GM12891 (cell line): ENCODE results near the gene SLC13A5.
"Not testable (repeated sequence)": the region's sequence is repeated elsewhere in the genome, so short reads cannot be mapped to it uniquely, and the experiment has no call there.

Source experiments
- DNase-seq: peaks from one replicate; pipeline ENCODE4 v3.0.0; 2011; ENCODE audit warnings: low spot score; ENCODE audit not compliant: insufficient read length
- FAIRE-seq: peaks from 2 replicates; lab custom pipeline; 2011; peaks lifted over from hg19 to GRCh38; lab: Jason Lieb, UNC
- PAX5 ChIP-seq: IDR thresholded peaks from 2 replicates; pipeline ENCODE4 v1.6.1; 2011; ENCODE audit warnings: low read length, moderate library complexity, mild to moderate bottlenecking; ENCODE audit not compliant: insufficient read depth, severe bottlenecking
- POLR2A ChIP-seq: IDR thresholded peaks from 2 replicates; pipeline ENCODE4 v1.6.1; 2011; ENCODE audit warnings: low read depth, low read length, control low read depth
- POLR2AphosphoS5 ChIP-seq: IDR thresholded peaks from 2 replicates; pipeline ENCODE4 v1.6.1; 2011; ENCODE audit warnings: low read depth, low read length, control low read depth
- POU2F2 ChIP-seq: IDR thresholded peaks from 2 replicates; pipeline ENCODE4 v1.6.1; 2011; ENCODE audit warnings: low read depth, mild to moderate bottlenecking, control low read depth, low read length, moderate library complexity
- SPI1 ChIP-seq: IDR thresholded peaks from 2 replicates; pipeline ENCODE4 v1.6.1; 2011; ENCODE audit warnings: low read depth, low read length, control low read depth
- TAF1 ChIP-seq: IDR thresholded peaks from 2 replicates; pipeline ENCODE4 v1.6.1; 2011; ENCODE audit warnings: low read depth, low read length, control low read depth

SLC13A5 gene

GRCh38 chr17:6752068-6752909 lies 39.1 kb upstream of the SLC13A5 start:
- FAIRE-seq, result peak; percentile 75

GRCh38 chr17:6749519-6749918 lies 36.4 kb upstream of the SLC13A5 start:
- TF ChIP-seq POU2F2 (no peak), SPI1 (no peak), PAX5 (no peak)
- DNase-seq (no peak), FAIRE-seq (no peak)

More at GRCh38 chr17:6752068-6752909, 39.1 kb upstream of the SLC13A5 start:
- DNase-seq, result no peak
- no peak for TF ChIP-seq SPI1
- TF ChIP-seq POLR2AphosphoS5, result no peak
- no peak for TF ChIP-seq POLR2A
- no peak for TF ChIP-seq PAX5

- TF ChIP-seq POLR2A (no peak), POU2F2 (no peak), PAX5 (no peak), SPI1 (no peak), POLR2AphosphoS5 (no peak), TAF1 (no peak)
- DNase-seq, result no peak
- FAIRE-seq, result no peak
Observed at GRCh38 chr17:6748617-6749016, 35.4 kb upstream of the SLC13A5 start.

- not testable (repeated sequence) for FAIRE-seq, DNase-seq
Observed at GRCh38 chr17:6746665-6747064, 33.5 kb upstream of the SLC13A5 start.

DNA sequence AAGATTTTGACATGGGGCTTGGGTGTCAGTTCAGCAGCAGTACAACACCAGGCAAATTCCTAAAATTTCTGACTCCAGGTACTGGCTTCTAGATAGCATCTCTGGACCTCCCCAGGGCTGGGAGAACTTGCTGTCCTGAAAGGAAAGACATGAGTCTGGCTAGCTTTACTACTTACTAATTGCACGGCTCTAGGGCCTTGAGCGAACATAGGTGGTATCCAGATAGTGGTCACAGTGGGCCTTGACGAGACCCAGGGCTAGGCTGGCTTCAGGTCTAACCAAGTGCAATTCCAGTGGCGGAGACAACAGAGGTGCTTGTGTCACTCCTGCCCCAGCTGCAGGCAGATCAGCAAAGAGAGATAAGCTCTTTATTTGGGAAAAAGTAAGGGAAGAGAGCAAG lies 16.4 kb upstream of the SLC13A5 start:
- no peak for DNase-seq
- no peak for TF ChIP-seq POU2F2
- TF ChIP-seq POLR2AphosphoS5, result no peak
- TF ChIP-seq POLR2A, result no peak
- no peak for TF ChIP-seq PAX5
- no peak for FAIRE-seq

DNA sequence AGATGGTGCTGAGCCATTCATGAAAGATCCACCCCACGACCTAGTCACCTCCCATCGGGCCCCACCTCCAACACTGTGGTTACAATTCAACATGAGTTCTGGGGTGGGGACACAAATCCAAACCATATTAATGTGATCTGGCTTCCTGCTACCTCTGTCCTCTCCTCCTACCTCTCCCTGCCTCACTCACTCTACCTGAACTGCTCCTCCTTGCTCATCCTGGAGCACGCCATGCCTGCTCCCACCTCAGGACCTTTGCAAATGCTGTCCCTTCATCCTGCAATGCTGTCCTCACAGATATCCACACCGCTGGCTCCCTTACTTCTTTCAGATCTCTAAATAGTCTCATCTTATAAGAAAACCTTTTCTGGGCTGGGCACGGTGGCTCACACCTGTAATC lies 10.8 kb upstream of the SLC13A5 start:
- FAIRE-seq (no peak), DNase-seq (no peak)
- TF ChIP-seq POLR2A (no peak), POLR2AphosphoS5 (no peak), TAF1 (no peak), SPI1 (no peak), PAX5 (no peak), POU2F2 (no peak)

DNA sequence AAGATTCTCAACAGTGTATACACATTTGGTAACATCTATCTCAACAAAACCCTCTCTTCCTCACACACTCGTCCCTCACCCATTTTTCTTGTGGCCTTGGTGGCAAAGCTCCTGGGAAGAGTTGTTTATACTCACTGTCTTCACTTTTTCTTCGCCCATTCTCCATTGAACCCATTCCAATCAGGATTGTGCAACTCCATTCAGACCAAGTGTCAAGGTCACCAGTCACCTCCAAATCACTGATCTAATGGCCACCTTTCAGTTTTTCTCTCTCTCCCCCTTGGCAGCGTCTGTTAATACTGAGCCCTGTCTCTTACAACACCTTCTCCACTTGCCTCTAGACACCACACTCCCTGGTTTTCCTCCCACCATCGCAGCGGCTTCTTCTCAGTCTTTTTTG lies 8.6 kb upstream of the SLC13A5 start:
- TF ChIP-seq POLR2AphosphoS5, result no peak
- TF ChIP-seq POU2F2, result no peak
- no peak for TF ChIP-seq POLR2A
- no peak for TF ChIP-seq SPI1
- no peak for TF ChIP-seq PAX5
- TF ChIP-seq TAF1, result no peak
- no peak for DNase-seq
- no peak for FAIRE-seq

GRCh38 chr17:6716736-6717135 lies 3.6 kb upstream of the SLC13A5 start:
- DNase-seq (no peak), FAIRE-seq (no peak)
- TF ChIP-seq SPI1 (no peak), POLR2A (no peak), POLR2AphosphoS5 (no peak), POU2F2 (no peak), TAF1 (no peak), PAX5 (no peak)

DNA sequence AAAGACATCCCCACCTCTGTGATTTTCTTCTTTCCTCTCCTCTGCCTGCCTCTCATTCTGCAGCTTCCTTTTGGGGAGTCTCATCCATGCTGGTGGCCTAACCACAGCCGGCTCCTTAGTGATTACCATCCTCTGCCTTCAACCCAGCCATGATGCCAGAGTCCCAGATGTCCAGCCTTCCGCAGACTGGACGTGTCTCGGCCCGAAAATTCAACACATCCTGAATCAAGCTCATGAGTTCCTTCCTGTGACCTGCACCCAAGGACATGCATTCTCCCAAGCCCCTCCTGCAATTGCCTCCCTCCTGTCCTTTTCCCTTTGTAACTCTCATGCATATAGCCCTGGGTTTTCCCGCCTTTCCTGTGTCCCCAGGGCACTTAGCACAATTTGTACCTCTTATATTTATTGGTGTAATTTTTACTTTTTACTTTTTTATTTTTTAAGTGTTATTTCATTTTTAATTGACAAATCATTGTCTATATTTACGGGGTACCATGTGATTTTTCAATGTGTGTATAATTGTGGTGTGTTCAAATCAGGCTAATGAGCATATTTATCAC lies 1.2 kb upstream of the SLC13A5 start:
- TF ChIP-seq TAF1 (no peak), POLR2A (no peak), SPI1 (no peak), PAX5 (no peak)
- FAIRE-seq (no peak), DNase-seq (no peak)

DNA sequence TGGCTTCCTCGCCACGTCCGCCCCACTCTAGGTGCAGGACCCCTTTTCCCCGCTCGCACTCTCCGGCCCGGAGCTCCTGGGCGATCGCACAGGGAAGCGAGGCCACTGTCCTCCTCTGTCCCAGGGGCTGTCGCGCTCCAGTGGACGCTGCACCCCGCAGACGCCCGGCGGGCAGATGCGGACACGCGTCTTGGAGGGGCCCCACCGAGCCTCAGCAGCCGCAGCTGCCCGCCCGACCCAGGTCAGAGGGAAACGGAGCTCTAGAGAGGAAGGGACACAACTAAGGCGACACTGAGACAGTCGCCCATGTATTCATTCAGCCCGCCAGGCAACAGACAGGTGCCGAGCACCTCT lies 726 bp upstream of the SLC13A5 start:
- TF ChIP-seq PAX5, result no peak
- no peak for TF ChIP-seq POLR2AphosphoS5
- no peak for TF ChIP-seq POU2F2
- no peak for TF ChIP-seq POLR2A
- TF ChIP-seq SPI1, result no peak
- TF ChIP-seq TAF1, result no peak
- DNase-seq, result no peak
- FAIRE-seq, result no peak

GRCh38 chr17:6712854-6713129 lies 377 bp downstream of the SLC13A5 start:
- FAIRE-seq, result no peak

More at GRCh38 chr17:6712854-6713129, 377 bp downstream of the SLC13A5 start:
- TF ChIP-seq PAX5, result no peak
- TF ChIP-seq TAF1, result no peak
- TF ChIP-seq POLR2A, result no peak
- TF ChIP-seq SPI1, result no peak
- TF ChIP-seq POLR2AphosphoS5, result no peak
- no peak for TF ChIP-seq POU2F2
- no peak for DNase-seq
